HFF-Myc (cell line): Measurements from ENCODE around the gene IL1RAPL1.
"Not testable (repeated sequence)": the region's sequence is repeated elsewhere in the genome, so short reads cannot be mapped to it uniquely, and the experiment has no call there.

Source experiments
- DNase-seq: peaks from one replicate; pipeline ENCODE4 v3.0.0-alpha.2; 2011; ENCODE audit warnings: low read depth; ENCODE audit errors: extremely low read depth
- H3K4me3 ChIP-seq: replicated peaks from 2 replicates; pipeline ENCODE4 v1.5.1; 2011; ENCODE audit warnings: low read depth, mild to moderate bottlenecking, control low read depth, low read length
- TF ChIP-seq, protein P1 (sequence below): IDR thresholded peaks from 2 replicates; pipeline ENCODE4 v1.5.1; 2012; ENCODE audit warnings: mild to moderate bottlenecking, low read depth, low read length, control low read depth; ENCODE audit errors: missing control alignments

IL1RAPL1 gene

DNA sequence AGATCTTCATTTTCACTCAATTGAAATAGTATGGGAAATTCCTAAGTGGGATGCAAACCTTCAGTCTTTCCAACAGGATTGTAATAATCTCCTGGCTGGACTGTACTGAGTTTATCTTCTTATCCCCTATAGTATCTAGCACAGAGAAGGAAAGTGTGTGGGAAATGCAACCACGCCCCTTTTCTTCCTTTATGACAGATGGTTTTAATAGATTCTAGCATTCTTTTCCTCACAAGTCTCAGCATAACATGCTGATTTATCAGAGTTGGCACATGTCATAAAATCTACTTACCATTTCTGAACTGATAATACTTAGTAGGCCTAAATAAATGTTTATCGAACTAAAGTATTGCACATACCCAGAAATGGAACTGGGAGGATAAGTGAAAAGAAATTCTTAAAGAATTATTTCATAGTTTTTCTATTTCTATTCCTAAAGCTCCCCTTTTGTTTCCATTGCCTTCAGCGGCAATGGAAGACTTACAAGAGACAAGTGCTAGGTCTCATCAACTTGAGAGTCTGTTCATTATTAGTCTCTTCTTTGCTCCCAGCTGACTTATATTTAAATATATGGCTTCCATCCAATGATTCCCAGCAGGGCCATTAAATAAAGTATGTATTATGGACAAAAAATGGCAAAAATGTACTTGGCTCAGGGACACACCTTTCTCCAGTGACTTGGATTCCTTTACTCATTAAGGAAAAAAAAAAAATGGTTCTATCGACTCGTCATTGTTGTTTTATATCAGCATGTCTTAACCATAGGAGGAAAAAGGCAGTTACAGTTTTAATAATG is 484.5 kb downstream of the IL1RAPL1 start:
- DNase-seq: peak; percentile 6
- H3K4me3 ChIP-seq: no peak overlapping the region
- TF ChIP-seq, protein P1, sequence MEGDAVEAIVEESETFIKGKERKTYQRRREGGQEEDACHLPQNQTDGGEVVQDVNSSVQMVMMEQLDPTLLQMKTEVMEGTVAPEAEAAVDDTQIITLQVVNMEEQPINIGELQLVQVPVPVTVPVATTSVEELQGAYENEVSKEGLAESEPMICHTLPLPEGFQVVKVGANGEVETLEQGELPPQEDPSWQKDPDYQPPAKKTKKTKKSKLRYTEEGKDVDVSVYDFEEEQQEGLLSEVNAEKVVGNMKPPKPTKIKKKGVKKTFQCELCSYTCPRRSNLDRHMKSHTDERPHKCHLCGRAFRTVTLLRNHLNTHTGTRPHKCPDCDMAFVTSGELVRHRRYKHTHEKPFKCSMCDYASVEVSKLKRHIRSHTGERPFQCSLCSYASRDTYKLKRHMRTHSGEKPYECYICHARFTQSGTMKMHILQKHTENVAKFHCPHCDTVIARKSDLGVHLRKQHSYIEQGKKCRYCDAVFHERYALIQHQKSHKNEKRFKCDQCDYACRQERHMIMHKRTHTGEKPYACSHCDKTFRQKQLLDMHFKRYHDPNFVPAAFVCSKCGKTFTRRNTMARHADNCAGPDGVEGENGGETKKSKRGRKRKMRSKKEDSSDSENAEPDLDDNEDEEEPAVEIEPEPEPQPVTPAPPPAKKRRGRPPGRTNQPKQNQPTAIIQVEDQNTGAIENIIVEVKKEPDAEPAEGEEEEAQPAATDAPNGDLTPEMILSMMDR: no peak

DNA sequence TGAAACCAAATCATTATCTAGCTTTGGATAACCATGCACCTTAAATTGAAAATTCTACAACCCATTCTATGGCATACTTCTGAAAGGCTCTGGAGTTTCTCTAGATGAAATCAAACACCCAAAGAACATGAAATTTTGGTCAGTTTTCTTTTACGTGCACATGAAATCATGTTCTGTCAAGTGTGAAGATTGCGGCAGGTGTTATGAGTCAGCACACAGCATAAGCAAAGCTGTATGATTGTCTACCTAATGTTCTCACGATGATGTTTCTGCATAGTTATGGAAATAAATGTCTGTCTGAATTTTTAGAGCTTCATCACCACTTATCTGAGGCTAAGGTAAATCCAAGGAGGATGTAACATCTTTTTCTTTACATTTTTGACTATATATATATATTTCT is 495.3 kb downstream of the IL1RAPL1 start:
- TF ChIP-seq, protein P1: no peak
- no peak overlapping the region for H3K4me3 ChIP-seq
- no peak for DNase-seq

GRCh38 chrX:29083823-29084222 is 496.6 kb downstream of the IL1RAPL1 start:
- TF ChIP-seq, protein P1: no peak
- no peak for DNase-seq
- H3K4me3 ChIP-seq: no peak overlapping the region

DNA sequence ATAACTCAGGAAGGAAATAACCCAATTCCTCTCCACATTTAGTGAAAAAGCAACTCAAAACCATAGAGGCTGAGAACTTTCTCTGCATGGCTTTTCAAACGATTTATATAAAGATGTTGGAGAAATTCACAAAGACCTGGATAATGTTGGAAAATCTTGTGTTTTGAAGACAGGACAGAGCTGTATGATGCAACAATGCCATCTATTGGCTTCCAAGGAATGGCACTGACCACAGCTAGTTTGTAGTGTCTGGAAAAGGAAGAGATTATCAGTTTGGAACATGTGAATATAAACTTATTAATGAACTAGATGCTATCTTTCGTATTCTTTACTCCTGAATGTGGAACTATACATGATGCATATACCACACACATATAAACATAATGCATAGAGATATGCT is 503.6 kb downstream of the IL1RAPL1 start:
- no peak overlapping the region for H3K4me3 ChIP-seq
- TF ChIP-seq, protein P1: peak; percentile 30
- DNase-seq: no peak

GRCh38 chrX:29107231-29107630 is 520.0 kb downstream of the IL1RAPL1 start:
- H3K4me3 ChIP-seq: no peak overlapping the region
- TF ChIP-seq, protein P1: no peak
- DNase-seq: no peak

GRCh38 chrX:29110041-29110440 is 522.8 kb downstream of the IL1RAPL1 start:
- TF ChIP-seq, protein P1: no peak
- H3K4me3 ChIP-seq: no peak overlapping the region
- no peak for DNase-seq

DNA sequence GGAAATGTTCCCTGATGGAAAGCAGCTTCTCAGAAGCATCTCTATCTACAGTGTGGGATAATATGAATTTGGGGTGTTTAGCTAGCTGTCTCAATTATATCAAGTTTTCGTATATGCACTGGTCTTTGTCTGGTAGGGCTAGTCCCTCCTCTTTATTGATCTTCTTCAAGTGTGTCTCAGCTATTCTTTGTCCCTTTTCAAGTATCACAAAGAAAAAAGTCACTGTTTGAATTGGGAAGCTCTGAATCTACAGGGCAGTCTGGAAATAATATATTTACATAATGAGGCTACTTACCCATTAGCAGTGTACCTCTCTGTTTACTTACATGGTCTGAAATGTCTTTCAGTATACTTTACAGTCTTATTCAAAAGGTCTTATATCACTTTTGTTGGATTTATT is 526.0 kb downstream of the IL1RAPL1 start:
- no peak overlapping the region for H3K4me3 ChIP-seq
- no peak for DNase-seq
- TF ChIP-seq, protein P1: no peak

DNA sequence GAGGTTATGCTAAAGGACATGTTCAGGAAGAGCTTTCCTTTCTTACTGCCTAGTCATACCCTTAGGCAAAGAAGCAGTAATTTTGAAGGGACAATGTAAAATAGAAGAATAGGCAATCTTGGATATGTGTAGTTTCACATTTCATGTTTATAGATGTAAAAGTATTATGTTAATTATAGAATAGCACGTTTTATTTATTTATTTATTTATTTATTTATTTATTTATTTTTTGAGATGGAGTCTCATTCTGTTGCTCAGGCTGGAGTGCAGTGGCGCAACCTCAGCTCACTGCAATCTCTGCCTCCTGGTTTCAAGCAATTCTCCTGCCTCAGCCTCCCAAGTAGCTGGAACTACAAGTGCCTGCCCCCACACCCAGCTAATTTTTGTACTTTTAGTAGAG is 535.6 kb downstream of the IL1RAPL1 start:
- H3K4me3 ChIP-seq, DNase-seq: not testable (repeated sequence)
